Measurements from ENCODE around the gene SAMD4A.

SAMD4A gene

GRCh38 chr14:54805445-54806322 lies 238.8 kb downstream of the SAMD4A start:
- peak; percentile 51 for DNase-seq (ENCODE audit: low spot score)

DNA sequence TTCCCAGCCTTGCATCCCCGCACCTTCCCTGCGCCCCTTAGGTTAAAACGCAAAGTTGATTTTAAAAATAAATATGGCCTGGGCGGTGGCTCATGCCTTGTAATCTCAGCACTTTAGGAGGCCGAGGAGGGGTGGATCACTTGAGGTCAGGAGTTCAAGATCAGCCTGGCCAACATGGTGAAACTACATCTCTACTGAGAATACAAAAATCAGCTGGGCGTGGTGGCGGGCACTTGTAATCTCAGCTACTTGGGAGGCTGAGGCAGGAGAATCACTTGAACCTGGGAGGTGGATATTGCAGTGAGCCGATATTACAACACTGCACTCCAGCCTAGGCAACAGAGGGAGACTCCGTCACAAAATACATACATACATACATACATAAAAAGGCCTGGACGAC lies 239.7 kb downstream of the SAMD4A start:
- DNase-seq (ENCODE audit: low spot score) = no peak

DNA sequence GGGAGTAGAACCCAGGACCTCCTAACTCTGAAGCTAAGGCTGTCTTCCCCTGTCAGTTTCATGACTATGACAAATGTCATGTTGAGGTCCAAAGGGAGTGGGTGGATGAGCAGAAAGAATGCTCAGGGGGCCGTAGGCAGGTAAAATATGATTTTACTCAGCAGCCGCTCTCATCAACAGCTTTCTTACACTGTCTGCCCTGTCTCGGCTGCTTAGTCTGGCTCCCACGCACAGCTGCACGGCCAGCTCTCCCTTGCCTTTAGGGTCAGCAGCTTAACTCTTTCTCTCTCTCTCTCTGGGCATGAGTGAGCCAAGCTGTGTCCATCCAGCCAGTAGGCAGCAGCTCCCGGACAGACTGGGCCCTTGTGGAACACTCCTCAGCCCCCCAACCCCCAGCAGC lies 240.5 kb downstream of the SAMD4A start:
- no peak for DNase-seq (ENCODE audit: low spot score)

- DNase-seq (ENCODE audit: low spot score) = no peak
These were observed 241.0 kb downstream of the SAMD4A start for GRCh38 chr14:54807881-54808280.

GRCh38 chr14:54808326-54809161 lies 241.6 kb downstream of the SAMD4A start:
- no peak for DNase-seq (ENCODE audit: low spot score)

GRCh38 chr14:54809767-54810166 lies 242.8 kb downstream of the SAMD4A start:
- DNase-seq (ENCODE audit: low spot score) = no peak

- DNase-seq (ENCODE audit: low spot score) = no peak
These were observed 245.7 kb downstream of the SAMD4A start for GRCh38 chr14:54812617-54813016.

GRCh38 chr14:54813081-54813480 lies 246.2 kb downstream of the SAMD4A start:
- DNase-seq (ENCODE audit: low spot score) = no peak

DNA sequence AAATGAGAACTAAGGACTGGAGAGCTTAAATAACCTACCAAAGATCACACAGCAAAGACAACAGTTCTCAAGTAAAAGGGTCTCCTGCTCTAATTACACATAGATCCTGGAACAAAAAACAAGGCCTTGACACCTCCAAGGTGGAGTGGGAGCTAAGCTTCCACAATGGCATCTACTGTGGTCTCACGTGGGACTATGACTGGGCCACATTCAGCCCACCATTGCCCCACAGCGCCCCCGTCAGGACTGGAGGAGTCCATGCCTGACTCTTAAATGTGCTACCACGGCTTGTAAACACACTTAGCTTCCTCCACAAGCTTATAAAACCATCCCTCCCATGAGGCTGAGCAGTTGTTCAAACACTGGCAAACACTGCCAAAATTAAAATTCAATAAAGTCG lies 247.1 kb downstream of the SAMD4A start:
- no peak for DNase-seq (ENCODE audit: low spot score)

GRCh38 chr14:54815016-54815415 lies 248.1 kb downstream of the SAMD4A start:
- DNase-seq (ENCODE audit: low spot score) = no peak

DNA sequence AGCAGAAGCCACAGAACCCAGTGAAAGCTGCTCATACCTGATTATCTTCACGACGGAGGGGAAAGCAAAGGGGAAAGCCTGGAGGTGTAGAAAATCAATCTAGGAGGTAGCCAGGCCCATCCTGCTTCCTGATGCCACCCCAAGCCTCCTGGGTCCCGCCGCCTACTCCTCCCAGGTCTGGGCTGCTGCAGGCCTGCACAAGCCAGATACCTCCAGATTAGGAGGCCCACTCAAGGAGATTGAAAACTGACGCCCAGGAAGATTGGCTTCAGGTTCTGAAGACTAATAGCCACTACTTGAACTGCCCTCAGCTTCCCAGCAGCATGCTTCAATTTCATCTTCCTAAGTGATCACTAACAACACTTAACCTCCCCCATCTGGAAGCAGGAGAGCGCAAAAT lies 248.6 kb downstream of the SAMD4A start:
- DNase-seq (ENCODE audit: low spot score) = no peak

DNA sequence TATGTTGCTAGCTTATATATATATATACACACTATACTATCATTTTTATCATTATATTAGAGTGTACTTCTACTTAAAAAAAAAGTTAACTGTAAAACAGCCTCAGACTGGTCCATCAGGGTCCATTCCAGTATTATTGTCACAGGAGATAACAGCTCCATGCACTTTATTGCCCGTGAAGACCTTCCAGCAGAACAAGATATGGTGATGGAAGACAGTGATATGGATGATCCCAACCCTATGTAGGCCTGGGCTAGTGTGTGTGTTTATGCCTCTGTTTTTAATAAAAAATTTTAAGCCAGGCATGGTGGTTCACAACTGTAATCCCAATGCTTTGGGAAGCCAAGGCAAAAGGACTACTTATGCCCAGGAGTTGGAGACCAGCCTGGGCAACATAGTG lies 249.5 kb downstream of the SAMD4A start:
- DNase-seq (ENCODE audit: low spot score) = no peak

GRCh38 chr14:54817506-54817905 lies 250.6 kb downstream of the SAMD4A start:
- no peak for DNase-seq (ENCODE audit: low spot score)

DNA sequence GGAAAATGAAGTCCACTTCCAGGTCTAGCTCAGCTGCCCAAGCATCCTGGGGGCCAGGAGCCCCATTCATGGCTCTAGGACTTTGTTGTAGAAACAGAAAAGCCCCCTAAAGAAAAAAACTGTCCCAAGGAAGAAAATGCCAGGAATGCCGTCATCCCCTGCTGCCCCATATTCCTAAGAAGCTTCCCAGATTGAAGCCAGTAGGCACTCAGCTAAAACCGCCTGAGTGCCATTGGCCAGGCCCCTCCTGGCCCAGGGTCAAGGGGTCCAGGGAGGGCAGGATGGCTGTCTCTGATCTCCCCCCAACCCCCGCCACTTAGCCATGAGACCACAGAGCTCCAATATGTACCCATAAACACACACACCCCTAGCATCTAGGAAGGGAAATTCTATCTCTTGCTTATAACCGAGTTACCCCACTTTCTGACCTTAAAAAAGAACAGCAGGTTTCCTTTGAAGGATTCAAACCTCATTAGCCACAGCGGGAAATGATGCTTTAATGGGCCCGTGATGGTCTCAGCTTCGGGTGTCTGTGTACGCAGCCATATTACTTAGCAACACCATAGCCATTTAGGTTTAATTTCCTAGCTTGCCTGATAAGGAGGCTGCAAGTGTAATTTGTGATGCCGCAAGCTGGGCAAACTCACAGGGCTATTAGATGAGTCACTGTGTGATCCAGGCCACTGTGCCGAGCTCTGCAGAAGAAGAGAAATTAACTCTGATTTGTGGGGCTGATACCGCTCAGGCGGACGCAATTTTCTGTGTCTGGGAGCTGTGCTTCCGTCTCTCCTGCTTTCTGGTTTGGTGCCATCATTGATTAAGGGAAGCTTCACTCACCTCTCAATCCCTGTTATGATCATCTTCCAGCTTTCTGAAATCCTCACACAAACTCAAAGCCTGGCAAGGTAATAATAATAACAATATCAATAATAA lies 251.5 kb downstream of the SAMD4A start:
- no peak for DNase-seq (ENCODE audit: low spot score)

DNA sequence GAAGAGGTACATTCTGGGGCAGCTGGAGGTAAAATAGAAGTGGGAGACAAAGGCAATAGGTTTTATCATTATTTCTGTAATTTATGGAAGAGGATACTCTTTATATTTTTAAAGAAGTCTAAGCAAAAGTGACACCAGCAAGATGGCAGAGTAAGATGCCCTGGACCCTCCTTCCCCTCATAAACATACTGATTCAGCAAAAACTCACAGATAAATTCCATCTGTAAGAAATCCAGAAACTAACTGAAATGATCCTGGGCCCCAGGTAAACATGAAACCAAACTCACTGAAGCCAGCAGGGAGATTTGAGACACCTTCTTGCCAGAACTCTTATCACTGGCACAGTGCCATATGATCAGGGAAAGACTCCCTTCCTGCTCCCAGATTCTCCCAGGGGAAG lies 255.8 kb downstream of the SAMD4A start:
- DNase-seq (ENCODE audit: low spot score) = no peak

DNA sequence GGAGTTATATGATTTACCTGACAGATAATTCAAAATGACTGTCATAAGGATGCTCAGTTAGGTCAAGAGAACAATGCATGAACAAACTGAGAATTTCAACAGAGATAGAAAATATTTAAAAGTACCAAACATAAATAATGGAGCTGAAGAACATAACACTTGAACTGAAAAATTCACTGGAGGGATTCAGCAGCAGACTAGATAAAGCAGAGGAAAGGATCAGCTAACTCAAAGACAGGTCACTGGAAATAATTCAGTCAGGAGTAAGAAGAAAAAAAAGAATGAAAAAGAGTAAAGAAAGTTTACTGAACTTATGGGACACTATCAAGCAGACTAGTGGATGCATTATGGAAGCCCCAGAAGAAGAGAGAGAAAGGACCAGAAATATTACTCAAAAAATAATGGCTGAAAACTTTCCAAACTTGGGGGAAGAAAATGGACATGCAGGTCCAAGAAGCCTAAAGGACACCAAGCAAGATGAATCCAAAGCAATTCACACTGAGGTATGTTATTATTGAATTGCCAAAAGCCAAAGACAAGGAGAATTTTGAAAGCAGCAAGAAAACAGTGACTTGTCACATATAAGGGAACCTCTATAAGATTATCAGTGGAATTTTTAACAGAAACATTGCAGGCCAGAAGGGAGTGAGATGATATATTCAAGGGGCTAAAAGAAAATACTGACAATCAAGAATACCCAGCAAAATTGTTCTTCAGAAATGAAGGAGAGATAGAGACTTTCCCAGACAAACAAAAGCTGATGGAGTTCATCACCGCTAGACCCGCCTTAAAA lies 257.0 kb downstream of the SAMD4A start:
- DNase-seq (ENCODE audit: low spot score) = no peak

GRCh38 chr14:54828037-54828436 lies 261.1 kb downstream of the SAMD4A start:
- no peak for DNase-seq (ENCODE audit: low spot score)

- no peak for DNase-seq (ENCODE audit: low spot score)
These were observed 262.7 kb downstream of the SAMD4A start for GRCh38 chr14:54829486-54830224.

- DNase-seq (ENCODE audit: low spot score) = no peak
These were observed 263.7 kb downstream of the SAMD4A start for GRCh38 chr14:54830650-54831049.

- DNase-seq (ENCODE audit: low spot score) = no peak
These were observed 267.2 kb downstream of the SAMD4A start for GRCh38 chr14:54834081-54834480.

DNA sequence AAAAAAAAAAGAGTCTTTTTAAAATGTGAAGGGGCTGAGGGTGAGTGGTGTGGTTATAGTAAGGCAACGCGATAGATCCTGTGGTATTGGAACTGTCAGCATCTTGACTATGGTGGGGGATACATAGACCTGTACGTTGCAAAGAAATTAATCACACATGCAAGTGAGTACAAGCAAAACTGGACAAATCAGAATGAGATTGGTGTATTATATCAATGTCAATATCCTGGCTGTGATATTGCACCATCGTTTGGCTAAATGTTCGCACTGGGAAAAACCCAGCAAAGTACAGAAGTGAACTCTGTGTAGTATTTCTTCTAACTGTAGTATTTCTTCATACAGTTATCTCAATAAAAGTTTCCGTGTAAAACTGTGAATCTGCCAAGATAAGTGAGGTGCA lies 267.8 kb downstream of the SAMD4A start:
- no peak for DNase-seq (ENCODE audit: low spot score)
